ENCODE data around the gene CD40. TPM values are rescaled to one million over a fixed set of nuclear protein-coding genes. Genes with fewer than 3 reads are reported as not detected.

Gene CD40
- total RNA-seq, 1 experiment from 2014 or later: 14.1 TPM

- ChIA-PET CTCF (interaction anchor here (0.6 kb wide), 1 partner anchor 12 kb away, joined by 11 read pairs; no protein-coding TSS in a partner anchor), POLR2A (interaction anchor here (0.6 kb wide), 1 partner anchor 111 kb away, joined by 3 read pairs; no protein-coding TSS in a partner anchor)
- TF ChIP-seq POLR2AphosphoS5 (IDR thresholded peaks at IDR 0.05; ENCODE audit: low read depth, low read length) (no peak), SIN3A (IDR thresholded peaks at IDR 0.05; ENCODE audit: borderline replicate concordance, insufficient read depth, low read depth, low read length) (no peak)
- no peaks in the 10 kb centered on the region for H3K4me1 ChIP-seq (ENCODE audit: control insufficient read depth, insufficient read depth, low read length)
- H3K36me3 ChIP-seq (ENCODE audit: control insufficient read depth, insufficient read depth, low read length): no peaks in the 10 kb centered on the region
- intact Hi-C loops (cut with micrococcal nuclease; ENCODE audit: unreplicated experiment) (no loop called here), in situ Hi-C loops (cut with HindIII; ENCODE audit: low pct_unique_long_range_greater_than_20kb, low sequenced_read_pairs) (no loop called here)
- DNase-seq (ENCODE audit: low read depth, low spot score): no peak
- no peak overlapping the region for H3K4me3 ChIP-seq (ENCODE audit: low read depth in 2 of 2, low read length in 2 of 2)
- H3K9me3 ChIP-seq (ENCODE audit: control insufficient read depth, insufficient read depth, low read depth, low read length): no peaks in the 10 kb centered on the region
- no TSS peak for BruUV-seq (replicated peaks)
- no peak overlapping the region for H3K27ac ChIP-seq (ENCODE audit: low read length)
- peaks cover 3% of the 10 kb centered on the region; the same call in 1 of the 2 replicates for H3K27me3 ChIP-seq (ENCODE audit: control insufficient read depth, insufficient read depth, low read length)
- no peak for ATAC-seq
Measured at GRCh38 chr20:46161921-46162320, 43.8 kb downstream of the CD40 start.

GRCh38 chr20:46164254-46164653 lies 46.1 kb downstream of the CD40 start:
- intact Hi-C loops (cut with micrococcal nuclease; ENCODE audit: unreplicated experiment): no loop called here
- Histone ChIP-seq H3K4me1 (ENCODE audit: control insufficient read depth, insufficient read depth, low read length) (no peaks in the 10 kb centered on the region), H3K27ac (ENCODE audit: low read length) (no peak overlapping the region), H3K36me3 (ENCODE audit: control insufficient read depth, insufficient read depth, low read length) (no peaks in the 10 kb centered on the region), H3K27me3 (ENCODE audit: control insufficient read depth, insufficient read depth, low read length) (peaks cover 3% of the 10 kb centered on the region; the same call in 1 of the 2 replicates), H3K9me3 (ENCODE audit: control insufficient read depth, insufficient read depth, low read depth, low read length) (no peaks in the 10 kb centered on the region), H3K4me3 (ENCODE audit: low read depth in 2 of 2, low read length in 2 of 2) (no peak overlapping the region)
- ChIA-PET POLR2A (no interaction called here), CTCF (no interaction called here)
- DNase-seq (ENCODE audit: low read depth, low spot score) (no peak), ATAC-seq (no peak)
- TF ChIP-seq POLR2AphosphoS5 (IDR thresholded peaks at IDR 0.05; ENCODE audit: low read depth, low read length): no peak
- TF ChIP-seq SIN3A (IDR thresholded peaks at IDR 0.05; ENCODE audit: borderline replicate concordance, insufficient read depth, low read depth, low read length): no peak
- no peak for TF ChIP-seq CTCF (IDR thresholded peaks at IDR 0.05)
- TF ChIP-seq TCF7L2 (IDR thresholded peaks at IDR 0.05; ENCODE audit: low read depth, low read length): no peak
- no peak for TF ChIP-seq REST (IDR thresholded peaks at IDR 0.05; ENCODE audit: insufficient read depth in 1 of 2, low read depth in 2 of 2, low read length in 1 of 2)
- in situ Hi-C loops (cut with HindIII; ENCODE audit: low pct_unique_long_range_greater_than_20kb, low sequenced_read_pairs): no loop called here
- BruUV-seq (replicated peaks): no TSS peak

- BruUV-seq (replicated peaks): no TSS peak
- in situ Hi-C loops (cut with HindIII; ENCODE audit: low pct_unique_long_range_greater_than_20kb, low sequenced_read_pairs): no loop called here
- ATAC-seq (no peak), DNase-seq (ENCODE audit: low read depth, low spot score) (no peak)
- H3K27me3 ChIP-seq (ENCODE audit: control insufficient read depth, insufficient read depth, low read length): peaks cover 7% of the 10 kb centered on the region; the same call in 1 of the 2 replicates
- H3K4me3 ChIP-seq (ENCODE audit: low read depth in 2 of 2, low read length in 2 of 2): no peak overlapping the region
- ChIA-PET CTCF (no interaction called here), POLR2A (no interaction called here)
- intact Hi-C loops (cut with micrococcal nuclease; ENCODE audit: unreplicated experiment): no loop called here
- H3K4me1 ChIP-seq (ENCODE audit: control insufficient read depth, insufficient read depth, low read length): no peaks in the 10 kb centered on the region
- no peak overlapping the region for H3K27ac ChIP-seq (ENCODE audit: low read length)
- TF ChIP-seq SIN3A (IDR thresholded peaks at IDR 0.05; ENCODE audit: borderline replicate concordance, insufficient read depth, low read depth, low read length) (no peak), TCF7L2 (IDR thresholded peaks at IDR 0.05; ENCODE audit: low read depth, low read length) (no peak), REST (IDR thresholded peaks at IDR 0.05; ENCODE audit: insufficient read depth in 1 of 2, low read depth in 2 of 2, low read length in 1 of 2) (no peak), CTCF (IDR thresholded peaks at IDR 0.05) (no peak), POLR2AphosphoS5 (IDR thresholded peaks at IDR 0.05; ENCODE audit: low read depth, low read length) (no peak)
- H3K9me3 ChIP-seq (ENCODE audit: control insufficient read depth, insufficient read depth, low read depth, low read length): no peaks in the 10 kb centered on the region
- H3K36me3 ChIP-seq (ENCODE audit: control insufficient read depth, insufficient read depth, low read length): no peaks in the 10 kb centered on the region
Measured at GRCh38 chr20:46167080-46167479, 49.0 kb downstream of the CD40 start.
